Left ventricle myocardium inferior (tissue), 1 donor: ENCODE data around the gene CNTNAP2. TPM values are rescaled to one million over a fixed set of nuclear protein-coding genes. Genes with fewer than 3 reads are reported as not detected.
"Not testable (repeated sequence)": the region's sequence is repeated elsewhere in the genome, so short reads cannot be mapped to it uniquely, and the experiment has no call there.

ENCODE experiments used
- DNase-seq: peaks from one replicate; pipeline ENCODE4 v3.0.0-alpha.2; 2020
- H3K27ac ChIP-seq: fragments of 200-600 bp; replicated peaks from 2 replicates; pipeline ENCODE4 v1.8.0; 2021
- H3K27me3 ChIP-seq: fragments of 200-600 bp; 2 replicates; pipeline ENCODE4 v1.8.0; 2021; ENCODE audit warnings: low read depth
- H3K36me3 ChIP-seq: fragments of 200-600 bp; 2 replicates; pipeline ENCODE4 v1.8.0; 2021
- H3K4me1 ChIP-seq: fragments of 200-600 bp; 2 replicates; pipeline ENCODE4 v1.8.0; 2021
- H3K4me3 ChIP-seq: fragments of 200-600 bp; 2 replicates; pipeline ENCODE4 v1.8.0; 2021; ENCODE audit warnings: mild to moderate bottlenecking, moderate library complexity
- H3K9me3 ChIP-seq: fragments of 200-600 bp; replicated peaks from 2 replicates; pipeline ENCODE4 v1.8.0; 2021
- CTCF ChIP-seq: fragments of 200-600 bp; IDR thresholded peaks from 2 replicates; pipeline ENCODE4 v1.8.0; 2021; ENCODE audit warnings: antibody characterized with exemption, mild to moderate bottlenecking, borderline replicate concordance
- intact Hi-C: fragments of 100-400 bp; cut with micrococcal nuclease; formaldehyde crosslinking; loops from one replicate; pipeline ENCODE4 v1.11.0; 2022
- total RNA-seq: library from RNA; stranded (reverse); fragmentation: NEBNext Ultra II Directional; extraction: Animal tissue kit (Norgen Biotek cat#: 25700); gene quantifications from one replicate; pipeline ENCODE4 v1.2.1, GENCODE V29; 2021
- donor health status: DM: no; HTN: yes; CAD: no; lungs with severe emphysema.

Gene CNTNAP2
- total RNA-seq, 1 donor from 2014 or later = 0.99 TPM

GRCh38 chr7:148060724-148061123 is 1944.1 kb downstream of the CNTNAP2 start:
- TF ChIP-seq CTCF = no peak
- Histone ChIP-seq H3K4me3 (no peak overlapping the region), H3K27me3 (no peaks in the 10 kb centered on the region), H3K36me3 (no peaks in the 10 kb centered on the region), H3K27ac (no peak overlapping the region), H3K9me3 (peaks cover 17% of the 10 kb centered on the region), H3K4me1 (no peaks in the 10 kb centered on the region)
- DNase-seq = no peak
- intact Hi-C loops = no loop called here

GRCh38 chr7:148078111-148078510 is 1961.5 kb downstream of the CNTNAP2 start:
- intact Hi-C loops, H3K36me3 ChIP-seq, H3K27ac ChIP-seq, DNase-seq, H3K27me3 ChIP-seq, H3K9me3 ChIP-seq, H3K4me3 ChIP-seq: not testable (repeated sequence)
- H3K4me1 ChIP-seq = peaks cover 12% of the 10 kb centered on the region

GRCh38 chr7:148079206-148080080 is 1962.8 kb downstream of the CNTNAP2 start:
- Histone ChIP-seq H3K27me3 (no peaks in the 10 kb centered on the region), H3K4me3 (no peak overlapping the region), H3K36me3 (no peaks in the 10 kb centered on the region), H3K4me1 (peaks cover 12% of the 10 kb centered on the region), H3K27ac (no peak overlapping the region), H3K9me3 (no peaks in the 10 kb centered on the region)
- intact Hi-C loops = no loop called here
- no peak for TF ChIP-seq CTCF
- DNase-seq = no peak

GRCh38 chr7:148083448-148083847 is 1966.8 kb downstream of the CNTNAP2 start:
- Histone ChIP-seq H3K27me3 (peaks cover 10% of the 10 kb centered on the region), H3K9me3 (peaks cover 4% of the 10 kb centered on the region), H3K36me3 (no peaks in the 10 kb centered on the region), H3K4me1 (peaks cover under 1% of the 10 kb centered on the region), H3K4me3 (no peak overlapping the region), H3K27ac (no peak overlapping the region)
- intact Hi-C loops = no loop called here
- no peak for TF ChIP-seq CTCF
- no peak for DNase-seq

- Histone ChIP-seq H3K27me3 (peaks cover 10% of the 10 kb centered on the region), H3K36me3 (no peaks in the 10 kb centered on the region), H3K4me3 (no peak overlapping the region), H3K4me1 (no peaks in the 10 kb centered on the region), H3K27ac (no peak overlapping the region), H3K9me3 (peaks cover 10% of the 10 kb centered on the region)
- TF ChIP-seq CTCF = peak; percentile 67
- DNase-seq = no peak
- intact Hi-C loops = no loop called here
These were observed 1967.5 kb downstream of the CNTNAP2 start for GRCh38 chr7:148084138-148084537.

- no peak for TF ChIP-seq CTCF
- Histone ChIP-seq H3K4me3 (no peak overlapping the region), H3K27me3 (peaks cover 10% of the 10 kb centered on the region), H3K36me3 (no peaks in the 10 kb centered on the region), H3K9me3 (peaks cover 16% of the 10 kb centered on the region), H3K4me1 (no peaks in the 10 kb centered on the region), H3K27ac (no peak overlapping the region)
- intact Hi-C loops = no loop called here
- no peak for DNase-seq
These were observed 1975.3 kb downstream of the CNTNAP2 start for GRCh38 chr7:148091882-148092281.
